Coronary artery (tissue), 2 donors: ENCODE measurements around the gene PIP5KL1.

Experiments used
- DNase-seq: peaks from one replicate; pipeline ENCODE4 v3.0.0-alpha.2; 2017; ENCODE audit warnings: low spot score
- H3K27ac ChIP-seq, 2 donors: fragments of 200-600 bp; sonication (generic); one replicate each; pipeline ENCODE4 v1.5.1; 2016 to 2019
- H3K4me3 ChIP-seq: fragments of 200-600 bp; sonication (generic); 2 replicates; pipeline ENCODE4 v1.5.1; 2016; ENCODE audit warnings: mild to moderate bottlenecking, moderate library complexity
- TF ChIP-seq, protein P1 (sequence below): fragments of 200-600 bp; sonication (generic); IDR thresholded peaks from one replicate; pipeline ENCODE4 v1.5.1; 2019; ENCODE audit warnings: antibody characterized with exemption

PIP5KL1 gene

DNA sequence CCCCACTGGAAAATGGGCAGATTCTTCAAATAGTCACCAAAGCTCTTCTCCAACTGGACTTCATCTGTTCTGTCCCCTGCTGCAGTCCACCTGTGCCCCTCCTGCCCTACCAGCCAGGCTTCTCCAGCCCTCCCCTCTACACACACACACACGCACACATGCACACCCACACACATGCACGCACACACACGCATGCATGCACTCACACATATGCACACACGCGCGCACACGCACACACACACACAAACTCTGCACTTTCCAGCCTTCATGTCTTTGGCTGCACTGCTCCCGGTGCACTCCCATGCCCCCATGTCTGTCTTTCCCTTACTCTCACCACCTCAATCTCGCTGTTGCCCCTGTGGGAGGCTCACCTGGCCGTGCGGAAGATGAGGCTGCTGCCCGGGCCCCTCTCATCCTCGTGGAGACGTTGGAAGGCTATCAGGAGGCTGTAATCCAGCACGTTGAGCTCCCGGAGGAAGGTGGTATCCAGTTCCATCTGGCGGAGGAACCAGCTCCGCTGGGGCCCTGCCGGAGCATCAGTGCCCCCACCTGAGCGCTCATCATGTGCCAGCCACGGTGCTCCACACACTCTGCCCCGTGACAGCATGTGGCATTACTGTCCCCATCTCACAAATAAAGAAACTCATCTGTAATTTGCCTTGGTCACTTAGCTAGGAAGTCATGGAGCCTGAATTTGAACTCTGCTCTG lies 5.7 kb downstream of the PIP5KL1 start:
- DNase-seq: no peak
- TF ChIP-seq, protein P1, sequence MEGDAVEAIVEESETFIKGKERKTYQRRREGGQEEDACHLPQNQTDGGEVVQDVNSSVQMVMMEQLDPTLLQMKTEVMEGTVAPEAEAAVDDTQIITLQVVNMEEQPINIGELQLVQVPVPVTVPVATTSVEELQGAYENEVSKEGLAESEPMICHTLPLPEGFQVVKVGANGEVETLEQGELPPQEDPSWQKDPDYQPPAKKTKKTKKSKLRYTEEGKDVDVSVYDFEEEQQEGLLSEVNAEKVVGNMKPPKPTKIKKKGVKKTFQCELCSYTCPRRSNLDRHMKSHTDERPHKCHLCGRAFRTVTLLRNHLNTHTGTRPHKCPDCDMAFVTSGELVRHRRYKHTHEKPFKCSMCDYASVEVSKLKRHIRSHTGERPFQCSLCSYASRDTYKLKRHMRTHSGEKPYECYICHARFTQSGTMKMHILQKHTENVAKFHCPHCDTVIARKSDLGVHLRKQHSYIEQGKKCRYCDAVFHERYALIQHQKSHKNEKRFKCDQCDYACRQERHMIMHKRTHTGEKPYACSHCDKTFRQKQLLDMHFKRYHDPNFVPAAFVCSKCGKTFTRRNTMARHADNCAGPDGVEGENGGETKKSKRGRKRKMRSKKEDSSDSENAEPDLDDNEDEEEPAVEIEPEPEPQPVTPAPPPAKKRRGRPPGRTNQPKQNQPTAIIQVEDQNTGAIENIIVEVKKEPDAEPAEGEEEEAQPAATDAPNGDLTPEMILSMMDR: no peak
- no peak overlapping the region for H3K4me3 ChIP-seq
- no peak overlapping the region for H3K27ac ChIP-seq

DNA sequence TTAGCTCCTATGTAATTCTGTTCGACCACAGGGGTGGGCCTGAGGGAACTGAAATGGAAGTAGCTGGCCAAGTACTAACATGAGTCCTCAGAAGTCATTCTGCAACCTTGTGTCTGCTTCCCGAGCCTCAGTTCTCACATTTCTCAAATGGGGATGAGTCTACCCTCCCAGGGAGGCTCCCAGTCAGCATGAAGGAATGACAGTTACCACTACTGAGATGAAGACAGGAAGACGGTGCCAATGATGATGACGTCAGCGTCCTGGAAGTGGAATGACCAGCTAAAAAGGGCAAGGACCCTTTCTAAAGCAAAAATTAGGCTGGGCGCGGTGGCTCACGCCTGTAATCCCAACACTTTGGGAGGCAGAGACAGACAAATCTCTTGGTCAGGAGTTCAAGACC lies 6.8 kb downstream of the PIP5KL1 start:
- Histone ChIP-seq H3K4me3 (no peak overlapping the region), H3K27ac (no peak overlapping the region)
- TF ChIP-seq, protein P1: no peak
- DNase-seq: no peak

DNA sequence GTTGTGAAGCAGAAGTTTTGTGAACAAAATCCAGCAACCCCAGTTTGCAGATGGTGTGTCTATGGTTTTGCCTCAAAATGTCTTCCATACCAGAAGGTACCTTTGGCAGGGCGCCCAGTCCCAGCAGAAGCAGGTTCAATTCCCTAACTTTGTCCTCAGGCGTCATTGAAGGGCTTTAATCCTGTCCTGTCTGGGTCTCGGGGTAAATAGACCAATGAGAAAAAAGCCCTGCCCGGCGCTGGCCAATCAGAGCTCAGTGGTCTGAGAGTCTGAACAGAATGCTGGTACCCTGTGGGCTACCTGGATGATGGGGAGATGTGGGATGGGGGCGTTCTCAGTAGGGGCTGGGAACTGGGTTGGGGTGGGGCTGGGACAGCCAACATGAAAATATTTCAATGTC lies 7.5 kb downstream of the PIP5KL1 start:
- no peak overlapping the region for H3K27ac ChIP-seq
- TF ChIP-seq, protein P1: no peak
- DNase-seq: no peak
- no peak overlapping the region for H3K4me3 ChIP-seq

DNA sequence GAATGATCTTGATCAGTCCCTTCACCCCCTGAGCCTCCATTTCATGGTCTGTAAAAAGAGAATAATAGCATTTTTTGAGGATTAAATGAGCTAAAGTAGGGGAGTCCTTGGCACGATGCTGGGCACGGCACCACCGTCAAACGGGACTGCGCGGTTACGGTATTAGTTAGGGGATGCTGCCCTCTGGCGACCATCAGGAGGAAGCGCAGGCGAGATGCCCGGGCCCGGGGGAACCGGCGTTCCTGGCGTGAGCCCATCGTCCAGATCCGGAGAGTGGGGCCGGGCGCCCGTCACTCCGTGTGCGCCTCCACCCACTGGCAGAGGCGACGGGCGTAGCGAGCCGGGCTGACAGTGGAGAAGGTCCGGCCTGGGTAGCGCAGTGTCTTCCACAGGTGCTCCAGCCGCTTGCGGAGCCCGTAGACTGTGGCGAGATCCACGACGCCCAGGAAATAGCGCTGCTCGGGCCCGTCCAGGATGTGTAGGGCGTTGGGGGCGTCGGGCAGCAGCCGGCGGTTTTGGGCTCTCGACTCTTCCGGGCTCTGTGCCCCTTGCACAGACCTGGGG lies 8.9 kb downstream of the PIP5KL1 start:
- DNase-seq: no peak
- H3K4me3 ChIP-seq: peak overlapping the region; percentile 63
- no peak overlapping the region for H3K27ac ChIP-seq
- TF ChIP-seq, protein P1: peak; percentile 88

DNA sequence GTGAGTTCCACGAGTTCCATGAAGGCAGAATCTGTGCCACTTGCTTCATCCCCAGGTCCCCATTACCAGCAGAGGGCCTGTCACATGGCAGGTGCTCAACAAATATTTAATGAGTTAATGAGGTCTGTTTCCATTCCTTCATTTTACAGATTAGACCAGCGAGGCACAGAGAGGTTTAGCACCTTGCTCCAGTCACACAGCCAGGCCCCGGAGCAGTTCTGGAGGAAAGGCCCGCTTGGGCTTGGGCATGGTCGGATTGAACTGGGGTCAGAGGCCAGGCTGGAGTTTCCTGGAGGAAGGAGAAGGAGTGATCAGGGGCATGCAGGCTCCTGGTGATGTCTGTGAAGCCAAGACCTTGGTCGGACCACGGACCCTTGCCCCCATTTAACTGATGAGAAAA lies 9.8 kb downstream of the PIP5KL1 start:
- no peak for DNase-seq
- Histone ChIP-seq H3K4me3 (no peak overlapping the region), H3K27ac (no peak overlapping the region)
- TF ChIP-seq, protein P1: no peak

DNA sequence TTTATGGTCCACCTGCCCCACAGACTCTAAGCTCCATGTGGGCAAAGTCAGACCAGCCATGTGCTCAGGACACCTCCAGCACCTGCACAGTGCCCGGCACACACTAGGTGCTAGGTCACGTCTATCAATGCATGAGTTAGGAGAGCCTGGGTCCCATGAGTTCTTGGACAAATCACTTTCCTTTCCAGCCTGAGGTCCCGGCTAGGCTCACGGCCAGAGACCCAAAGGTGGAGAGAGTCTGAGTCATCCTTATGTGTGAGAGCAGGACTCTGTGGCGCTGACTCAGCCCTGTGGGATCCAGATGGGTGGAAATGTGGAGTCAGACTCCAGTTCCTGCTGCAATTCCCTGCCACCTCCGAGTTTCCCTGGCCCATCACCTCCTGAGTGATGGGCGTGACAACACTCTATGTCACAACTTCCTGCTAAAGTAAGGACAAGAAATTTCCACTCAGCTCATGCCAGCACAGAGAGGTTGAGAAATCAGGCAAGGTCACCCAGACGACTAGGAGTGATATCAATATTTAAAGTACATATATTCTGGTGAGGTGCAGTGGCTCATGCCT lies 11.2 kb downstream of the PIP5KL1 start:
- H3K4me3 ChIP-seq: no peak overlapping the region
- peak overlapping the region; percentile 61 to 91 for H3K27ac ChIP-seq
- peak; percentile 96 for DNase-seq
- TF ChIP-seq, protein P1: no peak
